AG04450 (cell line): ENCODE measurements around the gene FLT4. TPM values are rescaled to one million over a fixed set of nuclear protein-coding genes. Genes with fewer than 3 reads are reported as not detected.

Experiments used
- CTCF ChIA-PET: fragments of 300-600, 350-600 bp; formaldehyde crosslinking; extraction: SDS; loops from one replicate; lab custom pipeline; 2022; ENCODE audit warnings: antibody characterized with exemption, inconsistent platforms; lab: Charles Lee
- POLR2A ChIA-PET: fragments of 350-600 bp; formaldehyde crosslinking; extraction: SDS; loops from one replicate; lab custom pipeline; 2021; ENCODE audit warnings: antibody characterized with exemption, inconsistent platforms; lab: Yijun Ruan, JAX
- DNase-seq: peaks from one replicate; pipeline ENCODE4 v3.0.0-alpha.2; 2011; ENCODE audit warnings: low read depth, low spot score
- H3K27ac ChIP-seq: one replicate; pipeline ENCODE4 v1.5.1; 2012; ENCODE audit warnings: low read depth, low read length, control low read depth
- H3K27me3 ChIP-seq: one replicate; pipeline ENCODE4 v1.6.0; 2012; ENCODE audit warnings: low read length; ENCODE audit not compliant: control insufficient read depth, insufficient read depth
- H3K4me3 ChIP-seq: 2 replicates; pipeline ENCODE4 v1.5.1; 2011; ENCODE audit warnings: mild to moderate bottlenecking, low read depth, low read length, control low read depth
- H3K9me3 ChIP-seq: 2 replicates; pipeline ENCODE4 v1.5.1; 2012; ENCODE audit warnings: low read length; ENCODE audit not compliant: control insufficient read depth, insufficient read depth
- polyA plus RNA-seq: library from polyadenylated mRNA; depleted of rRNA; stranded (reverse); fragments of >200 nt; gene quantifications from 2 replicates; pipeline ENCODE4 v1.2.3, GENCODE V29; 2011
- TF ChIP-seq, protein P1 (sequence below): IDR thresholded peaks from 2 replicates; pipeline ENCODE4 v1.5.1; 2011; ENCODE audit warnings: low read depth, low read length, control low read depth, inconsistent platforms

FLT4 gene
- polyA plus RNA-seq, 1 experiment, result not detected

DNA sequence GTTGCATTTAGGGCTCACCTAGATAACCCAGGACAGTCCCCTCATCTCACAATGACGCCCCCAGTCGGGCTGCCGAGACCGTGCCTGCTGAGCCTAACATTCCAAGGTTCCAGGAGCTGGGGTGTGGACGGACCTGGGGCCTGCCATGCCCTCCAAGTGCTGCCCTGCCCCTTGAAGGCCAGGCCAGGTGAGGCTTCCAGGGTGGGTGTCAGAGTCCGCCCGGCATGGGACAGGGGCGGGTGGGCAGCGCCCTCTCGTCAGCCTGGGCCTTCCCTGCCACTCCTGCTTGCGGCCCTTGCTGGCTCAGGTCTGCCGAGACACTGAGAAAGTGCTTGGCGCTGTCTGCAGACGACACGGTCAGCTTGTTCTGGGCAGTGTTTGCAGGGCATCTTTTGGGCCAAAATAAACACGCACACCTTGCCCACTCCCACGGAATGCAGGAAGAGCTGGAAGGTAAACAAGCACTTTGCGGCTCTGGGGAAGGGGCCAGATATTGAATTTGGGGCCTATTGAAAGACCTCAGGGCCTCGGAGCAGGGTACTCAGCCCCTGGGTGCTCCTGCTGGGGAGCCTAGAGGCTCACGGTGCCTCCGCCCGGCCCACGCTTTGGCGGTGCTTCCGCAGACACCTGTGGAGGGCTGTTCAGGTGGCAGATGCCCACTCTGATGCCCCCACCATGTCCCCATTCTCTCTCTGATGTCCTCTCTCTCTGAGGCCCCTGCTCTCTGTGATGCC lies 53.9 kb downstream of the FLT4 start:
- Histone ChIP-seq H3K27ac (no peak overlapping the region), H3K4me3 (no peak overlapping the region), H3K9me3 (no peaks in the 10 kb centered on the region; the same call in 1 of the 2 replicates), H3K27me3 (peaks cover 16% of the 10 kb centered on the region)
- ChIA-PET CTCF (no interaction called here), POLR2A (no interaction called here)
- no peak for DNase-seq
- TF ChIP-seq, protein P1, sequence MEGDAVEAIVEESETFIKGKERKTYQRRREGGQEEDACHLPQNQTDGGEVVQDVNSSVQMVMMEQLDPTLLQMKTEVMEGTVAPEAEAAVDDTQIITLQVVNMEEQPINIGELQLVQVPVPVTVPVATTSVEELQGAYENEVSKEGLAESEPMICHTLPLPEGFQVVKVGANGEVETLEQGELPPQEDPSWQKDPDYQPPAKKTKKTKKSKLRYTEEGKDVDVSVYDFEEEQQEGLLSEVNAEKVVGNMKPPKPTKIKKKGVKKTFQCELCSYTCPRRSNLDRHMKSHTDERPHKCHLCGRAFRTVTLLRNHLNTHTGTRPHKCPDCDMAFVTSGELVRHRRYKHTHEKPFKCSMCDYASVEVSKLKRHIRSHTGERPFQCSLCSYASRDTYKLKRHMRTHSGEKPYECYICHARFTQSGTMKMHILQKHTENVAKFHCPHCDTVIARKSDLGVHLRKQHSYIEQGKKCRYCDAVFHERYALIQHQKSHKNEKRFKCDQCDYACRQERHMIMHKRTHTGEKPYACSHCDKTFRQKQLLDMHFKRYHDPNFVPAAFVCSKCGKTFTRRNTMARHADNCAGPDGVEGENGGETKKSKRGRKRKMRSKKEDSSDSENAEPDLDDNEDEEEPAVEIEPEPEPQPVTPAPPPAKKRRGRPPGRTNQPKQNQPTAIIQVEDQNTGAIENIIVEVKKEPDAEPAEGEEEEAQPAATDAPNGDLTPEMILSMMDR, result no peak

DNA sequence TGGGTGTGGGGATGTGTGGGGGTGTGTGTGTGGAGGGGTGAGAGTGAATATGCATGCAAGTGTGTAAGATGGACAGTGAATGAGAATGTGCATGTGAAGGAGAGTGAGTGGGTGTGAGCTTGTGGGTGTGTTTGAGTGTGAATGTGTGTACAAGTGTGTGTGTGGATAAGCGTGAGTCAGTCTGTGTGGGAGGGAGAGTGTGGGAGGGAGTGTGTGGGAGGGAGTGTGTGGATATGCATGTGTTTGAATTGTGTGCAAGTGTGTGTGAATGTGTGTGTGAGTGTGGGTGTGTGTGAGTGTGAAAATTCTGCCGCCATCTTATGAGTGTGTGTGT lies 54.4 kb downstream of the FLT4 start:
- TF ChIP-seq, protein P1, result no peak
- POLR2A ChIA-PET, result no interaction called here
- H3K9me3 ChIP-seq, result no peaks in the 10 kb centered on the region; the same call in 1 of the 2 replicates
- no peak overlapping the region for H3K27ac ChIP-seq
- DNase-seq, result no peak
- CTCF ChIA-PET, result no interaction called here
- H3K4me3 ChIP-seq, result no peak overlapping the region
- peaks cover 20% of the 10 kb centered on the region for H3K27me3 ChIP-seq

DNA sequence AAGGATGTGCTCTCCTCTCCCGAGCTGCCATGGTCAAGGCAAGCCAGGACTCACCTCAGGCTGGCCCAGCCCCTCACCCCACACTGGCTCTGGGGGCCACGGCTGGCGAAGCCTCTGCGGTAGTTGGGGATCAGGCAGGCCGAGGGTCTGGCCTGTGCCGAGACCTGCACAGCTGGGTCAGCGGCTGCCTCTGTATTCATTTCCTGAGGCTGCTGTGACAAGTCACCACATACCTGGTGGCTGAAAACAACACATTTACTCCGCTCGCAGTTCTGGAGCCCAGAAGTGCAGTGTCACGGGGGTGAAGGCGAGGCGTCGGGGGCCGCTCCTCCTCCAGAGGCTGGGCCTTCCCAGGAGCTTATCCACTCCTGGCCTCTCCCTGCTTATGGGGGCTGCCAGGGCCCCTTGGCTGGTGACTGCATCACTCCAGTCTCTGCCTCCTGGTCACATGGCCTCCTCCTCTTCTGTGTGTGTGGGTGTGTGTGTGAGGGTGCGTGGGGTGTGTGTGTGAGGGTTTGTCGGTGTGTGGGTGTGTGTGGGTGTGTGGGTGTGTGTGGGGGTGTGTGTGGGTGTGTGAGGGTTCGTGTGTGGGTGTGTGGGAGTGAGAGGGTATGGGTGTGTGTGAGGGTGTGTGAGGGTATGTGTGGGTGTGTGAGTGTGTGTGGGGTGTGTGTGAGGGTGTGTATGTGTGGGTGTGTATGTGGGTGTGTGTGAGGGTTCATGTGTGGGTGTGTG lies 54.9 kb downstream of the FLT4 start:
- DNase-seq, result no peak
- CTCF ChIA-PET, result no interaction called here
- POLR2A ChIA-PET, result no interaction called here

DNA sequence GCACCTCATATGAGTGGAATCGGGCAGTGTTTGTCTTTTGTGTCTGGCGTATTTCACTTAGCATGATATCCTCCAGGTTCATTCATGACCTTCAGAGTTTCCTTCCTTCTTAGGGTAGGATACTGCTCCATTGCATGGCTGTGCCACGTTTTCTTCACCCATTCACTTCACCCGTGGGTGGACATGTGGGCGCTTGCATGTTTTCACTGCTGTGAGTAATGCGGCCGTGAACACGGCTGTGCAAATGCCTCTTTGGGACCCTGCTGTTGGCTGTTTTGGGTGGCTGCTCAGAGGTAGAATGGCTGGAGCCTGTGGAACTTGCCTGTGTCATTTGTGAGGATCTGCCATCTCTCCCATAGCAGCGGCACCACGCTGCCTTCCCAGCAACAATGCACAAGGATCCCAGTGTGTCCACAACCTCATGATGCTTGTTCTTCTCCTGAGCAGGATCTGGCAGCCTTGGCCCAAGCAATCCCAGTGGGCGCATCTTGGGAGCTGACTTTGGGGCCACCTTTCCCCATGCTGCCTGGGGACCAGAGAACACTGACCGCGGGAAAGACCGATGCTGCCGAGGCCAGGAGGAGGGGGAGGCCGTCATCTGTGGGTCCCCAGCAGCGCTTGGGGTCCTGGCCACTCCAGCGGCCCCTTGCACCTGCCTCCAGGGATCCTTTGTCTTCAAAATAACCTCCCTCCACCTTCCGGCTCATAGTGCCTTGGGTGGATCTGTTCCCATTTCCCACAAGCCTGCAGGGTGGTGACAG lies 55.8 kb downstream of the FLT4 start:
- Histone ChIP-seq H3K27me3 (peaks cover 31% of the 10 kb centered on the region), H3K4me3 (no peak overlapping the region), H3K27ac (no peak overlapping the region), H3K9me3 (no peaks in the 10 kb centered on the region; the same call in 1 of the 2 replicates)
- TF ChIP-seq, protein P1, result no peak
- DNase-seq, result no peak
- CTCF ChIA-PET, result no interaction called here
- POLR2A ChIA-PET, result no interaction called here

More for the DNA sequence above, 54.9 kb downstream of the FLT4 start:
- no peak overlapping the region for H3K4me3 ChIP-seq
- TF ChIP-seq, protein P1, result no peak
- H3K27me3 ChIP-seq, result peaks cover 26% of the 10 kb centered on the region
- no peak overlapping the region for H3K27ac ChIP-seq
- H3K9me3 ChIP-seq, result no peaks in the 10 kb centered on the region; the same call in 1 of the 2 replicates

DNA sequence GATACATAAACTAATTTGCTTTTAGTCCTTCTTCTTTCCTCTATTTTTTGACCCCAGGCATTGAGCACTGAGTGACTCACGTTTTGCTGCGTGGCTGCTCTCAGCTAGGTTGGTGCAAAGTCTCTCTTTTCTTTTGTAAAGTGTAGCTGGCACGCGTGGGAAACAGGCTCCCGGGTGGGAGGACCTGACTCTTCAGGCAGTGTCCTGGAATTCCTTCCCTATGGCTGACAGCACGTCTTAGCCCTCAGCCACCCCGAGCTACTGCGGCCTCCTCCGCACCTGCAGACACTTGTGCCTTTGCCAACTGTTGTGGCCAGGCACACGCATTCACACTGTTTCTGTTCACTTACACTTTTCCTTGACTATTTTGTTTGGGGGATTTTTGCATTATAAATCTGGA lies 57.2 kb downstream of the FLT4 start:
- Histone ChIP-seq H3K9me3 (no peaks in the 10 kb centered on the region; the same call in 1 of the 2 replicates), H3K27me3 (peaks cover 31% of the 10 kb centered on the region), H3K27ac (no peak overlapping the region), H3K4me3 (no peak overlapping the region)
- ChIA-PET POLR2A (no interaction called here), CTCF (no interaction called here)
- TF ChIP-seq, protein P1, result no peak
- DNase-seq, result no peak
